ENCODE measurements around the gene SCGB1A1. TPM values are rescaled to one million over a fixed set of nuclear protein-coding genes. Genes with fewer than 3 reads are reported as not detected.
"Not testable (repeated sequence)": the region's sequence is repeated elsewhere in the genome, so short reads cannot be mapped to it uniquely, and the experiment has no call there.

The SCGB1A1 gene
- 10 to 100 TPM in 1 of 4 donors, 1 to 10 TPM in 1, not detected in 2; 4.6 to 11.2 TPM for polyA plus RNA-seq
- long read RNA-seq, donor 1 = 0 reads
- long read RNA-seq, donor 2 = 0 reads
- long read RNA-seq, donor 3 = 0 reads
- long read RNA-seq, donor 4 = 0 reads
- long read RNA-seq, donor 5 = 0 reads
- long read RNA-seq, donor 6 = 0 reads
- long read RNA-seq, donor 7 = 0 reads
- long read RNA-seq, donor 8 = 0 reads
- long read RNA-seq, donor 9 = 0 reads
- long read RNA-seq, donor 10 = 0 reads

GRCh38 chr11:62418733-62419132 lies at the start of gene SCGB1A1:
Gene SCGB1A1 (plus strand): TSS chr11:62419033. CDS start chr11:62419096, 63 bp downstream.
- no peak for DNase-seq
- no peaks in the 10 kb centered on the region for H3K27me3 ChIP-seq (ENCODE audit: control insufficient read depth in 3 of 3, insufficient read depth in 3 of 3, low read length in 3 of 3)
- no peak for FAIRE-seq
- 65 to 90% (median 79%) methylated on average over 4 of the region's 4 CpGs for WGBS, 3 donors
- no peak within 1 kb of the TSS for H3K4me3 ChIP-seq (ENCODE audit: low read depth in 1 of 3, low read length in 3 of 3)
- no peaks in the 10 kb centered on the region for H3K9me3 ChIP-seq (ENCODE audit: control insufficient read depth in 2 of 2, insufficient read depth in 1 of 2, low read depth in 1 of 2, low read length in 1 of 2)
- peaks cover 0 to 18% (median 3%) of the 10 kb centered on the region in 3 donors for H3K4me1 ChIP-seq (ENCODE audit: control insufficient read depth in 3 of 3, insufficient read depth in 2 of 3, low read depth in 1 of 3, low read length in 2 of 3)
- H3K27ac ChIP-seq (ENCODE audit: low read depth in 1 of 3, low read length in 2 of 3) = peak within 1 kb of the TSS in 2 of 3 donors; percentile 24 to 52
- H3K36me3 ChIP-seq (ENCODE audit: control insufficient read depth in 3 of 3, insufficient read depth in 2 of 3, low read depth in 1 of 3, low read length in 3 of 3) = no peaks in the 10 kb centered on the region

- DNase-seq (peak; percentile 40 to 57), FAIRE-seq (no peak)
- Histone ChIP-seq H3K27me3 (ENCODE audit: control insufficient read depth in 3 of 3, insufficient read depth in 3 of 3, low read length in 3 of 3) (no peaks in the 10 kb centered on the region), H3K4me3 (ENCODE audit: low read depth in 1 of 3, low read length in 3 of 3) (peak overlapping the region in 1 of 3 donors; percentile 41), H3K36me3 (ENCODE audit: control insufficient read depth in 3 of 3, insufficient read depth in 2 of 3, low read depth in 1 of 3, low read length in 3 of 3) (no peaks in the 10 kb centered on the region), H3K4me1 (ENCODE audit: control insufficient read depth in 3 of 3, insufficient read depth in 2 of 3, low read depth in 1 of 3, low read length in 2 of 3) (peaks cover 0 to 3% (median 0%) of the 10 kb centered on the region in 3 donors), H3K27ac (ENCODE audit: low read depth in 1 of 3, low read length in 2 of 3) (peak overlapping the region in 2 of 3 donors; percentile 73 to 74), H3K9me3 (ENCODE audit: control insufficient read depth in 2 of 2, insufficient read depth in 1 of 2, low read depth in 1 of 2, low read length in 1 of 2) (peaks cover 0 to 16% of the 10 kb centered on the region in 2 donors)
- WGBS, 3 donors = 17 to 53% (median 23%) methylated on average over 38 of the region's 39 CpGs
These were observed 47.9 kb upstream of the SCGB1A1 start for GRCh38 chr11:62370743-62371440.

GRCh38 chr11:62372871-62373270 lies 46.0 kb upstream of the SCGB1A1 start:
- FAIRE-seq (no peak), DNase-seq (no peak)
- WGBS, 3 donors = 77 to 78% (median 78%) methylated on average over 6 of the region's 6 CpGs

GRCh38 chr11:62373464-62374119 lies 45.2 kb upstream of the SCGB1A1 start:
- peaks cover 0 to 4% of the 10 kb centered on the region in 2 donors for H3K9me3 ChIP-seq (ENCODE audit: control insufficient read depth in 2 of 2, insufficient read depth in 1 of 2, low read depth in 1 of 2, low read length in 1 of 2)
- no peaks in the 10 kb centered on the region for H3K27me3 ChIP-seq (ENCODE audit: control insufficient read depth in 3 of 3, insufficient read depth in 3 of 3, low read length in 3 of 3)
- H3K4me3 ChIP-seq (ENCODE audit: low read depth in 1 of 3, low read length in 3 of 3) = no peak overlapping the region
- no peak for DNase-seq
- WGBS, 3 donors = 94 to 96% (median 96%) methylated on average over 18 of the region's 18 CpGs
- H3K27ac ChIP-seq (ENCODE audit: low read depth in 1 of 3, low read length in 2 of 3) = no peak overlapping the region
- H3K36me3 ChIP-seq (ENCODE audit: control insufficient read depth in 3 of 3, insufficient read depth in 2 of 3, low read depth in 1 of 3, low read length in 3 of 3) = no peaks in the 10 kb centered on the region
- FAIRE-seq = no peak
- peaks cover 0 to 3% (median 0%) of the 10 kb centered on the region in 3 donors for H3K4me1 ChIP-seq (ENCODE audit: control insufficient read depth in 3 of 3, insufficient read depth in 2 of 3, low read depth in 1 of 3, low read length in 2 of 3)

More at GRCh38 chr11:62372871-62373270, 46.0 kb upstream of the SCGB1A1 start:
- no peaks in the 10 kb centered on the region for H3K36me3 ChIP-seq (ENCODE audit: control insufficient read depth in 3 of 3, insufficient read depth in 2 of 3, low read depth in 1 of 3, low read length in 3 of 3)
- H3K27ac ChIP-seq (ENCODE audit: low read depth in 1 of 3, low read length in 2 of 3) = no peak overlapping the region
- H3K27me3 ChIP-seq (ENCODE audit: control insufficient read depth in 3 of 3, insufficient read depth in 3 of 3, low read length in 3 of 3) = no peaks in the 10 kb centered on the region
- peaks cover 0 to 11% of the 10 kb centered on the region in 2 donors for H3K9me3 ChIP-seq (ENCODE audit: control insufficient read depth in 2 of 2, insufficient read depth in 1 of 2, low read depth in 1 of 2, low read length in 1 of 2)
- H3K4me3 ChIP-seq (ENCODE audit: low read depth in 1 of 3, low read length in 3 of 3) = no peak overlapping the region
- peaks cover 0 to 3% (median 0%) of the 10 kb centered on the region in 3 donors for H3K4me1 ChIP-seq (ENCODE audit: control insufficient read depth in 3 of 3, insufficient read depth in 2 of 3, low read depth in 1 of 3, low read length in 2 of 3)

- H3K27ac ChIP-seq (ENCODE audit: low read depth in 1 of 3, low read length in 2 of 3) = no peak overlapping the region
- no peaks in the 10 kb centered on the region for H3K36me3 ChIP-seq (ENCODE audit: control insufficient read depth in 3 of 3, insufficient read depth in 2 of 3, low read depth in 1 of 3, low read length in 3 of 3)
- DNase-seq = no peak
- H3K4me1 ChIP-seq (ENCODE audit: control insufficient read depth in 3 of 3, insufficient read depth in 2 of 3, low read depth in 1 of 3, low read length in 2 of 3) = peaks cover 0 to 3% (median 0%) of the 10 kb centered on the region in 3 donors
- H3K4me3 ChIP-seq (ENCODE audit: low read depth in 1 of 3, low read length in 3 of 3) = no peak overlapping the region
- no peaks in the 10 kb centered on the region for H3K9me3 ChIP-seq (ENCODE audit: control insufficient read depth in 2 of 2, insufficient read depth in 1 of 2, low read depth in 1 of 2, low read length in 1 of 2)
- no peaks in the 10 kb centered on the region for H3K27me3 ChIP-seq (ENCODE audit: control insufficient read depth in 3 of 3, insufficient read depth in 3 of 3, low read length in 3 of 3)
- WGBS, 3 donors = 91 to 92% (median 91%) methylated on average over 9 of the region's 9 CpGs
- no peak for FAIRE-seq
These were observed 44.0 kb upstream of the SCGB1A1 start for GRCh38 chr11:62374801-62375200.

- WGBS, 3 donors = 0 to 3% (median 2%) methylated on average over 9 of the region's 9 CpGs
- not testable (repeated sequence) for H3K27me3 ChIP-seq (ENCODE audit: control insufficient read depth in 3 of 3, insufficient read depth in 3 of 3, low read length in 3 of 3); H3K9me3 ChIP-seq (ENCODE audit: control insufficient read depth in 2 of 2, insufficient read depth in 1 of 2, low read depth in 1 of 2, low read length in 1 of 2); FAIRE-seq; H3K4me3 ChIP-seq (ENCODE audit: low read depth in 1 of 3, low read length in 3 of 3); H3K27ac ChIP-seq (ENCODE audit: low read depth in 1 of 3, low read length in 2 of 3); H3K36me3 ChIP-seq (ENCODE audit: control insufficient read depth in 3 of 3, insufficient read depth in 2 of 3, low read depth in 1 of 3, low read length in 3 of 3)
- peak; percentile 57 to 66 for DNase-seq
- H3K4me1 ChIP-seq (ENCODE audit: control insufficient read depth in 3 of 3, insufficient read depth in 2 of 3, low read depth in 1 of 3, low read length in 2 of 3) = peaks cover 0 to 10% (median 0%) of the 10 kb centered on the region in 3 donors
These were observed 40.3 kb upstream of the SCGB1A1 start for GRCh38 chr11:62378459-62379063.

- not testable (repeated sequence) for FAIRE-seq; H3K27me3 ChIP-seq (ENCODE audit: control insufficient read depth in 3 of 3, insufficient read depth in 3 of 3, low read length in 3 of 3); H3K9me3 ChIP-seq (ENCODE audit: control insufficient read depth in 2 of 2, insufficient read depth in 1 of 2, low read depth in 1 of 2, low read length in 1 of 2); H3K27ac ChIP-seq (ENCODE audit: low read depth in 1 of 3, low read length in 2 of 3); DNase-seq; H3K36me3 ChIP-seq (ENCODE audit: control insufficient read depth in 3 of 3, insufficient read depth in 2 of 3, low read depth in 1 of 3, low read length in 3 of 3); H3K4me3 ChIP-seq (ENCODE audit: low read depth in 1 of 3, low read length in 3 of 3)
- 38 to 50% (median 44%) methylated on average over 2 of the region's 2 CpGs for WGBS, 3 donors
- H3K4me1 ChIP-seq (ENCODE audit: control insufficient read depth in 3 of 3, insufficient read depth in 2 of 3, low read depth in 1 of 3, low read length in 2 of 3) = peaks cover 0 to 10% (median 0%) of the 10 kb centered on the region in 3 donors
These were observed 39.2 kb upstream of the SCGB1A1 start for GRCh38 chr11:62379586-62379985.

GRCh38 chr11:62380821-62381245 lies 38.0 kb upstream of the SCGB1A1 start:
- not testable (repeated sequence) for FAIRE-seq; H3K36me3 ChIP-seq (ENCODE audit: control insufficient read depth in 3 of 3, insufficient read depth in 2 of 3, low read depth in 1 of 3, low read length in 3 of 3); H3K27ac ChIP-seq (ENCODE audit: low read depth in 1 of 3, low read length in 2 of 3); H3K4me3 ChIP-seq (ENCODE audit: low read depth in 1 of 3, low read length in 3 of 3); H3K27me3 ChIP-seq (ENCODE audit: control insufficient read depth in 3 of 3, insufficient read depth in 3 of 3, low read length in 3 of 3); H3K9me3 ChIP-seq (ENCODE audit: control insufficient read depth in 2 of 2, insufficient read depth in 1 of 2, low read depth in 1 of 2, low read length in 1 of 2)
- H3K4me1 ChIP-seq (ENCODE audit: control insufficient read depth in 3 of 3, insufficient read depth in 2 of 3, low read depth in 1 of 3, low read length in 2 of 3) = peaks cover 0 to 10% (median 0%) of the 10 kb centered on the region in 3 donors
- WGBS, 3 donors = 3% methylated on average over 12 of the region's 12 CpGs
- DNase-seq = peak; percentile 85 to 86

Measured in small intestine (tissue), 16 donors.